GM23248 (cell line): ENCODE measurements around the gene SMCP.

Source experiments
- EZH2 ChIP-seq: fragments of 200-600 bp; sonication (generic); IDR thresholded peaks from 2 replicates; pipeline ENCODE4 v1.6.1; 2018; ENCODE audit warnings: antibody characterized with exemption, mild to moderate bottlenecking; ENCODE audit not compliant: insufficient read depth, poor library complexity, severe bottlenecking
- EZH2phosphoT487 ChIP-seq: fragments of 200-600 bp; sonication (generic); IDR thresholded peaks from 2 replicates; pipeline ENCODE4 v1.6.1; 2018; ENCODE audit warnings: antibody characterized with exemption, moderate library complexity, mild to moderate bottlenecking, low read depth; ENCODE audit not compliant: insufficient read depth

GRCh38 chr1:152888126-152888525, 10.0 kb downstream of the SMCP start:
- TF ChIP-seq EZH2: no peak
- TF ChIP-seq EZH2phosphoT487: no peak
